Neural cell (in vitro differentiated cells): ENCODE results near the gene HPGD. TPM values are rescaled to one million over a fixed set of nuclear protein-coding genes. Genes with fewer than 3 reads are reported as not detected.

Experiments
- H2AFZ ChIP-seq: fragments of 200-600, 300-800 bp; sonication (generic), shearing (Covaris generic); 2 replicates; pipeline ENCODE4 v1.6.0; 2014; ENCODE audit warnings: low read depth, mild to moderate bottlenecking, antibody characterized with exemption, low read length, moderate library complexity
- H3F3A ChIP-seq: fragments of 200-600 bp; shearing (Covaris generic); 2 replicates; pipeline ENCODE4 v1.6.1; 2016; ENCODE audit warnings: mild to moderate bottlenecking, moderate library complexity, mixed read lengths, antibody characterized with exemption, low read length; ENCODE audit not compliant: insufficient read depth, poor library complexity, severe bottlenecking
- H3K27ac ChIP-seq: fragments of 200-600, 300-800 bp; sonication (generic), shearing (Covaris generic); 2 replicates; pipeline ENCODE4 v1.5.1; 2014; ENCODE audit warnings: mild to moderate bottlenecking, low read length, moderate library complexity
- H3K27me3 ChIP-seq: fragments of 300-800, 200-600 bp; sonication (generic), shearing (Covaris generic); 2 replicates; pipeline ENCODE4 v1.6.0; 2014; ENCODE audit warnings: mild to moderate bottlenecking, low read depth, low read length, moderate library complexity; ENCODE audit not compliant: insufficient read depth
- H3K36me3 ChIP-seq: fragments of 300-800, 200-600 bp; sonication (generic), shearing (Covaris generic); 2 replicates; pipeline ENCODE4 v1.5.1; 2014; ENCODE audit warnings: mild to moderate bottlenecking, antibody characterized with exemption, low read length, moderate library complexity; ENCODE audit not compliant: insufficient read depth
- H3K4me2 ChIP-seq: fragments of 300-800, 200-600 bp; sonication (generic), shearing (Covaris generic); 2 replicates; pipeline ENCODE4 v1.6.0; 2014; ENCODE audit warnings: mild to moderate bottlenecking, low read length
- H3K4me3 ChIP-seq: fragments of 300-800, 200-600 bp; sonication (generic), shearing (Covaris generic); 2 replicates; pipeline ENCODE4 v1.5.1; 2014; ENCODE audit warnings: mild to moderate bottlenecking, low read length, moderate library complexity
- H3K79me2 ChIP-seq: fragments of 200-600 bp; shearing (Covaris generic); replicated peaks from 2 replicates; pipeline ENCODE4 v1.6.0; 2014; ENCODE audit warnings: mild to moderate bottlenecking, low read length, moderate library complexity; ENCODE audit not compliant: insufficient read depth
- H3K9ac ChIP-seq: fragments of 300-800, 200-600 bp; sonication (generic), shearing (Covaris generic); 2 replicates; pipeline ENCODE4 v1.6.1; 2016; ENCODE audit warnings: mild to moderate bottlenecking, low read length, mixed read lengths
- H3K9me2 ChIP-seq: fragments of 200-600 bp; shearing (Covaris generic); 2 replicates; pipeline ENCODE4 v1.6.1; 2016; ENCODE audit warnings: mild to moderate bottlenecking, low read length, mixed read lengths; ENCODE audit not compliant: insufficient read depth
- H3K9me3 ChIP-seq: fragments of 200-600, 300-800 bp; sonication (generic), shearing (Covaris generic); 2 replicates; pipeline ENCODE4 v1.6.1; 2016; ENCODE audit warnings: mild to moderate bottlenecking, mixed run types, low read length, moderate library complexity, mixed read lengths
- H4K20me1 ChIP-seq: fragments of 200-600 bp; shearing (Covaris generic); 2 replicates; pipeline ENCODE4 v1.6.1; 2016; ENCODE audit warnings: mild to moderate bottlenecking, mixed run types; ENCODE audit not compliant: insufficient read depth
- EP300 ChIP-seq: fragments of 450-650 bp; conservative IDR thresholded peaks from 2 replicates; pipeline ENCODE4 v1.6.1; 2014; ENCODE audit warnings: antibody characterized with exemption, mild to moderate bottlenecking, moderate library complexity; ENCODE audit not compliant: poor library complexity, severe bottlenecking
- EZH2 ChIP-seq: fragments of 200-600, 300-800 bp; shearing (Covaris generic), sonication (generic); IDR thresholded peaks from 2 replicates; pipeline ENCODE4 v1.6.1; 2014; ENCODE audit warnings: antibody characterized with exemption, low read length, borderline replicate concordance, mild to moderate bottlenecking; ENCODE audit not compliant: insufficient read depth, poor library complexity, severe bottlenecking
- MXI1 ChIP-seq: fragments of 450-650 bp; conservative IDR thresholded peaks from 2 replicates; pipeline ENCODE4 v1.6.1; 2014; ENCODE audit warnings: antibody characterized with exemption, mild to moderate bottlenecking; ENCODE audit not compliant: poor library complexity, severe bottlenecking
- POLR2AphosphoS5 ChIP-seq: IDR thresholded peaks from 2 replicates; pipeline ENCODE4 v1.6.1; 2012
- RAD21 ChIP-seq: fragments of 450-650 bp; conservative IDR thresholded peaks from 2 replicates; pipeline ENCODE4 v1.6.1; 2014; ENCODE audit warnings: antibody characterized with exemption, mild to moderate bottlenecking, moderate library complexity
- SMC3 ChIP-seq: fragments of 450-650 bp; conservative IDR thresholded peaks from 2 replicates; pipeline ENCODE4 v1.6.1; 2014; ENCODE audit warnings: antibody characterized with exemption, mild to moderate bottlenecking, moderate library complexity; ENCODE audit not compliant: poor library complexity
- TAF1 ChIP-seq: IDR thresholded peaks from 2 replicates; pipeline ENCODE4 v1.6.1; 2012; ENCODE audit warnings: low read depth
- polyA plus RNA-seq: library from polyadenylated mRNA; depleted of rRNA; stranded (reverse); fragments of >200 nt; gene quantifications from 2 replicates; pipeline ENCODE4 v1.2.3, GENCODE V29; 2014
- TF ChIP-seq, protein P1 (sequence below): IDR thresholded peaks from 2 replicates; pipeline ENCODE4 v1.6.1; 2012; ENCODE audit warnings: borderline replicate concordance
- TF ChIP-seq, protein P2 (sequence below): fragments of 450-650 bp; IDR thresholded peaks from 2 replicates; pipeline ENCODE4 v1.5.1; 2014; ENCODE audit warnings: antibody characterized with exemption, mild to moderate bottlenecking, moderate library complexity; ENCODE audit not compliant: poor library complexity, severe bottlenecking

HPGD gene
- polyA plus RNA-seq, 1 donor from 2014 or later, result 23.7 TPM

DNA sequence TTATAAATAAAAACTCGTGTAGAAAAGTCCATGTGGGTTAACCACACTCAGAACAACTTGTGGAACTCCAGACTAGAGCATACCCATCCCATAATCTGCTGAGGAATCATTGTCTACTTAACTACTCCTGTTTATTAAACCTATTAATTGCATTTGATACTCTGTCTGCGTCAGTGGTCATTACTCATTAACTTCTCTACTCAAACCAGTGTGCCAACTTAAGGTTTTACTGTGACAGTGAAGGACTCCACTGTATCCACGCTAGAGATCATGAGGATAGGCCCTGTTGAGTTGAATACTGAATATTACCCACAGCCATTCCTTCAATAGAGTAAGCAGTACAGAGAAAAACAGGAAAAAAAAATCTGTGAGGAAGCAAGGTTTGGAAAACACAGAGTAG, 17.3 kb downstream of the HPGD start:
- TF ChIP-seq, protein P1, sequence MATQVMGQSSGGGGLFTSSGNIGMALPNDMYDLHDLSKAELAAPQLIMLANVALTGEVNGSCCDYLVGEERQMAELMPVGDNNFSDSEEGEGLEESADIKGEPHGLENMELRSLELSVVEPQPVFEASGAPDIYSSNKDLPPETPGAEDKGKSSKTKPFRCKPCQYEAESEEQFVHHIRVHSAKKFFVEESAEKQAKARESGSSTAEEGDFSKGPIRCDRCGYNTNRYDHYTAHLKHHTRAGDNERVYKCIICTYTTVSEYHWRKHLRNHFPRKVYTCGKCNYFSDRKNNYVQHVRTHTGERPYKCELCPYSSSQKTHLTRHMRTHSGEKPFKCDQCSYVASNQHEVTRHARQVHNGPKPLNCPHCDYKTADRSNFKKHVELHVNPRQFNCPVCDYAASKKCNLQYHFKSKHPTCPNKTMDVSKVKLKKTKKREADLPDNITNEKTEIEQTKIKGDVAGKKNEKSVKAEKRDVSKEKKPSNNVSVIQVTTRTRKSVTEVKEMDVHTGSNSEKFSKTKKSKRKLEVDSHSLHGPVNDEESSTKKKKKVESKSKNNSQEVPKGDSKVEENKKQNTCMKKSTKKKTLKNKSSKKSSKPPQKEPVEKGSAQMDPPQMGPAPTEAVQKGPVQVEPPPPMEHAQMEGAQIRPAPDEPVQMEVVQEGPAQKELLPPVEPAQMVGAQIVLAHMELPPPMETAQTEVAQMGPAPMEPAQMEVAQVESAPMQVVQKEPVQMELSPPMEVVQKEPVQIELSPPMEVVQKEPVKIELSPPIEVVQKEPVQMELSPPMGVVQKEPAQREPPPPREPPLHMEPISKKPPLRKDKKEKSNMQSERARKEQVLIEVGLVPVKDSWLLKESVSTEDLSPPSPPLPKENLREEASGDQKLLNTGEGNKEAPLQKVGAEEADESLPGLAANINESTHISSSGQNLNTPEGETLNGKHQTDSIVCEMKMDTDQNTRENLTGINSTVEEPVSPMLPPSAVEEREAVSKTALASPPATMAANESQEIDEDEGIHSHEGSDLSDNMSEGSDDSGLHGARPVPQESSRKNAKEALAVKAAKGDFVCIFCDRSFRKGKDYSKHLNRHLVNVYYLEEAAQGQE, result no peak
- TF ChIP-seq EZH2 (no peak), SMC3 (no peak), RAD21 (no peak), TAF1 (no peak), MXI1 (no peak), EP300 (no peak), POLR2AphosphoS5 (no peak)
- TF ChIP-seq, protein P2, sequence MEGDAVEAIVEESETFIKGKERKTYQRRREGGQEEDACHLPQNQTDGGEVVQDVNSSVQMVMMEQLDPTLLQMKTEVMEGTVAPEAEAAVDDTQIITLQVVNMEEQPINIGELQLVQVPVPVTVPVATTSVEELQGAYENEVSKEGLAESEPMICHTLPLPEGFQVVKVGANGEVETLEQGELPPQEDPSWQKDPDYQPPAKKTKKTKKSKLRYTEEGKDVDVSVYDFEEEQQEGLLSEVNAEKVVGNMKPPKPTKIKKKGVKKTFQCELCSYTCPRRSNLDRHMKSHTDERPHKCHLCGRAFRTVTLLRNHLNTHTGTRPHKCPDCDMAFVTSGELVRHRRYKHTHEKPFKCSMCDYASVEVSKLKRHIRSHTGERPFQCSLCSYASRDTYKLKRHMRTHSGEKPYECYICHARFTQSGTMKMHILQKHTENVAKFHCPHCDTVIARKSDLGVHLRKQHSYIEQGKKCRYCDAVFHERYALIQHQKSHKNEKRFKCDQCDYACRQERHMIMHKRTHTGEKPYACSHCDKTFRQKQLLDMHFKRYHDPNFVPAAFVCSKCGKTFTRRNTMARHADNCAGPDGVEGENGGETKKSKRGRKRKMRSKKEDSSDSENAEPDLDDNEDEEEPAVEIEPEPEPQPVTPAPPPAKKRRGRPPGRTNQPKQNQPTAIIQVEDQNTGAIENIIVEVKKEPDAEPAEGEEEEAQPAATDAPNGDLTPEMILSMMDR, result no peak

GRCh38 chr4:174503079-174503715, 19.1 kb downstream of the HPGD start:
- Histone ChIP-seq H3K27me3 (no peaks in the 10 kb centered on the region), H3K79me2 (no peaks in the 10 kb centered on the region), H3K4me2 (no peak overlapping the region), H2AFZ (no peak overlapping the region), H3K9ac (no peak overlapping the region), H4K20me1 (no peaks in the 10 kb centered on the region), H3K4me3 (no peak overlapping the region), H3K36me3 (no peaks in the 10 kb centered on the region), H3K27ac (no peak overlapping the region), H3K9me2 (no peaks in the 10 kb centered on the region), H3F3A (no peaks in the 10 kb centered on the region), H3K9me3 (no peaks in the 10 kb centered on the region)
- TF ChIP-seq RAD21, result no peak
- TF ChIP-seq, protein P2, result no peak
- no peak for TF ChIP-seq MXI1
- TF ChIP-seq EZH2, result no peak
- TF ChIP-seq, protein P1, result no peak
- TF ChIP-seq SMC3, result no peak
- no peak for TF ChIP-seq EP300
- no peak for TF ChIP-seq TAF1
- no peak for TF ChIP-seq POLR2AphosphoS5

More for the DNA sequence above, 17.3 kb downstream of the HPGD start:
- no peak overlapping the region for H3K9ac ChIP-seq
- no peaks in the 10 kb centered on the region for H3K79me2 ChIP-seq
- H3K4me2 ChIP-seq, result no peak overlapping the region
- H3K36me3 ChIP-seq, result no peaks in the 10 kb centered on the region
- no peaks in the 10 kb centered on the region for H4K20me1 ChIP-seq
- H3K9me3 ChIP-seq, result no peaks in the 10 kb centered on the region
- H2AFZ ChIP-seq, result no peak overlapping the region
- H3K9me2 ChIP-seq, result no peaks in the 10 kb centered on the region
- H3F3A ChIP-seq, result no peaks in the 10 kb centered on the region
- H3K27me3 ChIP-seq, result no peaks in the 10 kb centered on the region
- no peak overlapping the region for H3K27ac ChIP-seq
- no peak overlapping the region for H3K4me3 ChIP-seq
